Tibial artery (tissue), 4 donors: ENCODE data around the gene DDX59.

Experiments used
- DNase-seq, 2 donors: peaks; one replicate each; pipeline ENCODE4 v3.0.0-alpha.2; 2019
- H3K27ac ChIP-seq, 2 donors: fragments of 200-600 bp; sonication (generic) in 1 of 2; 1 replicate in 1 of 2; 2 replicates in 1 of 2; pipeline ENCODE4 v1.5.1; 2018 to 2019; ENCODE audit warnings: mild to moderate bottlenecking in 1 of 2
- H3K27me3 ChIP-seq, 2 donors: fragments of 200-600 bp; sonication (generic) in 1 of 2; one replicate each; pipeline versions ENCODE4 v1.5.1 to v1.6.0; 2016 to 2019
- H3K36me3 ChIP-seq, 3 donors: fragments of 200-600 bp; sonication (generic) in 2 of 3; one replicate each; pipeline ENCODE4 v1.5.1; 2016 to 2019; ENCODE audit warnings: mild to moderate bottlenecking in 2 of 3
- H3K4me1 ChIP-seq, 4 donors: fragments of 200-600 bp; sonication (generic) in 2 of 4; 1 replicate in 3 of 4; 2 replicates in 1 of 4; pipeline ENCODE4 v1.5.1; 2016 to 2019
- H3K4me3 ChIP-seq, 2 donors: fragments of 200-600 bp; sonication (generic) in 1 of 2; 1 replicate in 1 of 2; 2 replicates in 1 of 2; pipeline ENCODE4 v1.5.1; 2018 to 2019; ENCODE audit warnings: mild to moderate bottlenecking in 2 of 2
- H3K9me3 ChIP-seq, 3 donors: fragments of 200-600 bp; sonication (generic) in 1 of 3; one replicate each; pipeline ENCODE4 v1.5.1; 2016 to 2019
- CTCF ChIP-seq, 2 experiments: fragments of 200-600 bp in 1 of 2; fragments of 450-650 bp in 1 of 2; IDR thresholded peaks; one replicate each; pipeline ENCODE4 v1.5.1; 2017 to 2019; ENCODE audit warnings: antibody characterized with exemption in 2 of 2, mild to moderate bottlenecking in 1 of 2, moderate library complexity in 1 of 2
- intact Hi-C: fragments of 100-400 bp; cut with DNase I; formaldehyde crosslinking; loops from one replicate; pipeline ENCODE4 v1.15.0; 2023; ENCODE audit warnings: low total_unique reads

The DDX59 gene

GRCh38 chr1:200669314-200670241 lies at the start of gene DDX59:
Gene DDX59 (minus strand): TSS chr1:200669907. CDS start chr1:200666740, 3,167 bp downstream.
- H3K27me3 ChIP-seq = no peaks in the 10 kb centered on the region
- peak; percentile 96 to 98 for DNase-seq
- H3K4me1 ChIP-seq = peaks cover 0 to 45% (median 26%) of the 10 kb centered on the region in 4 donors
- H3K4me3 ChIP-seq = peak within 1 kb of the TSS; percentile 70 to 94
- H3K27ac ChIP-seq = peak within 1 kb of the TSS; percentile 94 to 100
- TF ChIP-seq CTCF (IDR thresholded peaks at IDR 0.05) = peak in 1 of 2 experiments; percentile 11
- H3K9me3 ChIP-seq = no peaks in the 10 kb centered on the region
- H3K36me3 ChIP-seq = peaks cover 0 to 5% (median 3%) of the 10 kb centered on the region in 3 donors
- intact Hi-C loops = loop anchor here (2.0 to 5.0 kb wide), 2 partner anchors 49 to 133 kb away; partner anchors contain the start of gene KIF14

- no peaks in the 10 kb centered on the region for H3K4me1 ChIP-seq
- intact Hi-C loops = no loop called here
- H3K27me3 ChIP-seq = no peaks in the 10 kb centered on the region
- DNase-seq = no peak
- H3K36me3 ChIP-seq = no peaks in the 10 kb centered on the region
- H3K27ac ChIP-seq = no peak overlapping the region
- no peak overlapping the region for H3K4me3 ChIP-seq
- no peak for TF ChIP-seq CTCF (IDR thresholded peaks at IDR 0.05)
- H3K9me3 ChIP-seq = no peaks in the 10 kb centered on the region
These were observed 44.9 kb upstream of the DDX59 start for GRCh38 chr1:200714504-200715187.

GRCh38 chr1:200710166-200710565 lies 40.5 kb upstream of the DDX59 start:
- DNase-seq = no peak
- intact Hi-C loops = no loop called here
- Histone ChIP-seq H3K27me3 (no peaks in the 10 kb centered on the region), H3K27ac (no peak overlapping the region), H3K9me3 (no peaks in the 10 kb centered on the region), H3K4me1 (no peaks in the 10 kb centered on the region), H3K36me3 (no peaks in the 10 kb centered on the region), H3K4me3 (no peak overlapping the region)
- no peak for TF ChIP-seq CTCF (IDR thresholded peaks at IDR 0.05)

GRCh38 chr1:200708769-200709168 lies 39.1 kb upstream of the DDX59 start:
- Histone ChIP-seq H3K4me1 (no peaks in the 10 kb centered on the region), H3K27ac (no peak overlapping the region), H3K36me3 (no peaks in the 10 kb centered on the region), H3K27me3 (no peaks in the 10 kb centered on the region), H3K4me3 (no peak overlapping the region), H3K9me3 (no peaks in the 10 kb centered on the region)
- TF ChIP-seq CTCF (IDR thresholded peaks at IDR 0.05) = no peak
- no peak for DNase-seq
- intact Hi-C loops = loop anchor here (1.0 kb wide), 1 partner anchor 15 kb away; no protein-coding TSS in a partner anchor

GRCh38 chr1:200708161-200708560 lies 38.5 kb upstream of the DDX59 start:
- H3K27me3 ChIP-seq = no peaks in the 10 kb centered on the region
- H3K4me3 ChIP-seq = no peak overlapping the region
- H3K27ac ChIP-seq = no peak overlapping the region
- no peak for TF ChIP-seq CTCF (IDR thresholded peaks at IDR 0.05)
- DNase-seq = no peak
- H3K9me3 ChIP-seq = no peaks in the 10 kb centered on the region
- intact Hi-C loops = loop anchor here (1.0 kb wide), 1 partner anchor 15 kb away; no protein-coding TSS in a partner anchor
- no peaks in the 10 kb centered on the region for H3K36me3 ChIP-seq
- no peaks in the 10 kb centered on the region for H3K4me1 ChIP-seq
